Ascending aorta (tissue), 2 donors: Measurements from ENCODE around the gene HIRIP3. TPM values are rescaled to one million over a fixed set of nuclear protein-coding genes. Genes with fewer than 3 reads are reported as not detected.

Experiments used
- DNase-seq, 2 donors: peaks; one replicate each; pipeline ENCODE4 v3.0.0-alpha.2; 2019; ENCODE audit warnings: low spot score in 2 of 2
- H3K27ac ChIP-seq, 2 donors: fragments of 200-600 bp; sonication (generic); one replicate each; pipeline ENCODE4 v1.5.1; 2016 to 2017; ENCODE audit warnings: mild to moderate bottlenecking in 1 of 2
- H3K27me3 ChIP-seq: fragments of 200-600 bp; sonication (generic); one replicate; pipeline ENCODE4 v1.5.1; 2017
- H3K36me3 ChIP-seq, 2 donors: fragments of 200-600 bp; sonication (generic); one replicate each; pipeline ENCODE4 v1.5.1; 2016
- H3K4me1 ChIP-seq, 2 donors: fragments of 200-600 bp; sonication (generic); one replicate each; pipeline ENCODE4 v1.5.1; 2016 to 2017; ENCODE audit warnings: mild to moderate bottlenecking in 1 of 2
- H3K4me3 ChIP-seq, 2 donors: fragments of 200-600 bp; sonication (generic); one replicate each; pipeline ENCODE4 v1.5.1; 2016 to 2017; ENCODE audit warnings: mild to moderate bottlenecking in 1 of 2
- H3K9me3 ChIP-seq, 2 donors: fragments of 200-600 bp; sonication (generic); one replicate each; pipeline ENCODE4 v1.5.1; 2016
- intact Hi-C: fragments of 100-400 bp; cut with DNase I; formaldehyde crosslinking; loops from one replicate; pipeline ENCODE4 v1.15.1; 2023
- total RNA-seq: library from RNA; depleted of rRNA; stranded (reverse); fragments of >200 nt; gene quantifications from one replicate; pipeline ENCODE4 v1.1.0, GENCODE V29; 2016
- TF ChIP-seq, protein P1 (sequence below), 3 experiments: fragments of 200-600 bp in 2 of 3; fragments of 450-650 bp in 1 of 3; sonication (generic) in 2 of 3; IDR thresholded peaks; one replicate each; pipeline ENCODE4 v1.5.1; 2016 to 2019; ENCODE audit warnings: antibody characterized with exemption in 3 of 3, mild to moderate bottlenecking in 1 of 3, moderate library complexity in 1 of 3

HIRIP3 gene
- total RNA-seq, 1 donor from 2014 or later = 2.0 TPM

DNA sequence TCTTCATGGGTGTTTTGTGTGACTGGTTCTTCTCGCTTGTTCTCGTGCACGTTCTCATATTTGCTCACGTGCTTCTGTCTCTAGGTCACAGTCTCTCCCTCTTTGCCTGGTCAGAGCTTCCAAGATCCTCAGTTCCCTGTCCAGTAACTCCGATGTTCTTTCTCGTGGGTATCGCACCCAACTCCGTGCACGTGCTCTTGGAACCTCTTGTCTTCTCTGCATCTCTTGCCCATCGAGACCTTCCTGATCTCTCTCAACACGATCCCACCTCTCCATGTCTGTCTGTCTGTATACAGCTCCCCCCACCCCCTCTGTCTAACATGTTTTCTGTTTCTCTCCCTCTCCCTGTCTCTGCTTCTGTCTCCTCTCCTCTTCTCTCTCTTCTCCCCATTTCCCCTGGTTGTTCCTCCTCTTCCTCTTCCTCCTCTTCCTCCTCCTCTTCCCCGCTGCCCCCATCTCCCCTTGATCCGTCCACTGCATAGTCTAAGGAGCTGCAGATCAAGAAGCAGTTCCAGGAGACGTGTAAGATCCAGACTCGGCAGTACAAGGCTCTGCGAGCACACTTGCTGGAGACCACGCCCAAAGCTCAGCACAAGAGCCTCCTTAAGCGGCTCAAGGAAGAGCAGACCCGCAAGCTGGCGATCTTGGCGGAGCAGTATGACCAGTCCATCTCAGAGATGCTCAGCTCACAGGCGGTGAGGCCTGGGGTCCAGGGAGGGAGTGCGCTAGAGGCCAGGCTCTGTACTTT, 6.1 kb downstream of the HIRIP3 start:
- H3K27me3 ChIP-seq = no peaks in the 10 kb centered on the region
- H3K9me3 ChIP-seq = no peaks in the 10 kb centered on the region
- no peak overlapping the region for H3K4me3 ChIP-seq
- DNase-seq = no peak
- peaks cover 74 to 95% of the 10 kb centered on the region in 2 donors for H3K36me3 ChIP-seq
- intact Hi-C loops = no loop called here
- TF ChIP-seq, protein P1, sequence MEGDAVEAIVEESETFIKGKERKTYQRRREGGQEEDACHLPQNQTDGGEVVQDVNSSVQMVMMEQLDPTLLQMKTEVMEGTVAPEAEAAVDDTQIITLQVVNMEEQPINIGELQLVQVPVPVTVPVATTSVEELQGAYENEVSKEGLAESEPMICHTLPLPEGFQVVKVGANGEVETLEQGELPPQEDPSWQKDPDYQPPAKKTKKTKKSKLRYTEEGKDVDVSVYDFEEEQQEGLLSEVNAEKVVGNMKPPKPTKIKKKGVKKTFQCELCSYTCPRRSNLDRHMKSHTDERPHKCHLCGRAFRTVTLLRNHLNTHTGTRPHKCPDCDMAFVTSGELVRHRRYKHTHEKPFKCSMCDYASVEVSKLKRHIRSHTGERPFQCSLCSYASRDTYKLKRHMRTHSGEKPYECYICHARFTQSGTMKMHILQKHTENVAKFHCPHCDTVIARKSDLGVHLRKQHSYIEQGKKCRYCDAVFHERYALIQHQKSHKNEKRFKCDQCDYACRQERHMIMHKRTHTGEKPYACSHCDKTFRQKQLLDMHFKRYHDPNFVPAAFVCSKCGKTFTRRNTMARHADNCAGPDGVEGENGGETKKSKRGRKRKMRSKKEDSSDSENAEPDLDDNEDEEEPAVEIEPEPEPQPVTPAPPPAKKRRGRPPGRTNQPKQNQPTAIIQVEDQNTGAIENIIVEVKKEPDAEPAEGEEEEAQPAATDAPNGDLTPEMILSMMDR (IDR thresholded peaks at IDR 0.05) = no peak
- H3K4me1 ChIP-seq = no peaks in the 10 kb centered on the region
- no peak overlapping the region for H3K27ac ChIP-seq

DNA sequence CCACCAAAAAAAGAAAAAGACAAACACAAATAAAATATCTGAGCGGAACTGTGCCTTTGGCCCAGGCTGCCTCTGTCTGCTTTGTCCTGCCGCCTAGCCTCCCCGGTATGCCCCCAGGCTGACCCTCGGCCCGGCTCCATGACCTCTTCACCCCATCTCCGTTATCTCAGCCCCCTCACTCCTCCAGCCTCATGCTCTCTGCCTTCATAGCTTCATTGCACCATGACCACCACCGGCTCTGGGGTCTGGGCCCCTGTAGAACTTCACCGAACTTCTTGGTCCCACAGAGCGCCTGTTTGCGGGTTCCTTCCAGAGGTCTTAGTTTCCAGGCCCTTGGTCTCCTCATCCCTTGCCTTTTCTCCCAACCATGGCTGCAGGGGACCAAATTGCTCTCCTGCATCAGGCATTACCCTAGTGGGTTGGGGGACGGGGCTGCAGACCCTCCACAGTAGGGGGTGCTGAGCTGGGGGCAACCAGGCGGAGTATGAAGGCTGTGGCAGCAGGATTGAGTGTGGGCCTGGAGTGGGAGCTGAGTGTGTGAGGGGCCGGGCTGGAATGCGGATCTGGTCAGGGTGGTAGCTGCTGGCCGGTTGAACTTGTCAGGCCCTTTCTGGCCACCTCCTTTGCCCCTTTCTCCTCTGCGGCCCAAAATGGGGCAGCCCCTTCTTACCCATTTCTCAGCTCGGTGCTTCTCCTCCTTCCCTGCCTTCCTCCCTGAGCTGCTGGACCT, 6.9 kb downstream of the HIRIP3 start:
- Histone ChIP-seq H3K4me1 (no peaks in the 10 kb centered on the region), H3K36me3 (peaks cover 82 to 100% of the 10 kb centered on the region in 2 donors), H3K9me3 (no peaks in the 10 kb centered on the region), H3K4me3 (no peak overlapping the region), H3K27ac (no peak overlapping the region), H3K27me3 (no peaks in the 10 kb centered on the region)
- intact Hi-C loops = no loop called here
- TF ChIP-seq, protein P1 (IDR thresholded peaks at IDR 0.05) = no peak
- no peak for DNase-seq

DNA sequence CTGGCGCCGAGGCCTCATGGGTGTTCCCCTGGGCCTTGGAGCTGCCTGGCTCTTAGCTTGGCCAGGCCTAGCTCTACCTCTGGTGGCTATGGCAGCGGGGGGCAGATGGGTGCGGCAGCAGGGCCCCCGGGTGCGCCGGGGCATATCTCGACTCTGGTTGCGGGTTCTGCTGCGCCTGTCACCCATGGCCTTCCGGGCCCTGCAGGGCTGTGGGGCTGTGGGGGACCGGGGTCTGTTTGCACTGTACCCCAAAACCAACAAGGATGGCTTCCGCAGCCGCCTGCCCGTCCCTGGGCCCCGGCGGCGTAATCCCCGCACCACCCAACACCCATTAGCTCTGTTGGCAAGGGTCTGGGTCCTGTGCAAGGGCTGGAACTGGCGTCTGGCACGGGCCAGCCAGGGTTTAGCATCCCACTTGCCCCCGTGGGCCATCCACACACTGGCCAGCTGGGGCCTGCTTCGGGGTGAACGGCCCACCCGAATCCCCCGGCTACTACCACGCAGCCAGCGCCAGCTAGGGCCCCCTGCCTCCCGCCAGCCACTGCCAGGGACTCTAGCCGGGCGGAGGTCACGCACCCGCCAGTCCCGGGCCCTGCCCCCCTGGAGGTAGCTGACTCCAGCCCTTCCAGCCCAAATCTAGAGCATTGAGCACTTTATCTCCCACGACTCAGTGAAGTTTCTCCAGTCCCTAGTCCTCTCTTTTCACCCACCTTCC, 7.9 kb downstream of the HIRIP3 start:
- no peaks in the 10 kb centered on the region for H3K9me3 ChIP-seq
- TF ChIP-seq, protein P1 (IDR thresholded peaks at IDR 0.05) = no peak
- H3K36me3 ChIP-seq = peaks cover 84 to 100% of the 10 kb centered on the region in 2 donors
- no peaks in the 10 kb centered on the region for H3K4me1 ChIP-seq
- intact Hi-C loops = no loop called here
- H3K4me3 ChIP-seq = no peak overlapping the region
- DNase-seq = no peak
- no peaks in the 10 kb centered on the region for H3K27me3 ChIP-seq
- H3K27ac ChIP-seq = no peak overlapping the region

DNA sequence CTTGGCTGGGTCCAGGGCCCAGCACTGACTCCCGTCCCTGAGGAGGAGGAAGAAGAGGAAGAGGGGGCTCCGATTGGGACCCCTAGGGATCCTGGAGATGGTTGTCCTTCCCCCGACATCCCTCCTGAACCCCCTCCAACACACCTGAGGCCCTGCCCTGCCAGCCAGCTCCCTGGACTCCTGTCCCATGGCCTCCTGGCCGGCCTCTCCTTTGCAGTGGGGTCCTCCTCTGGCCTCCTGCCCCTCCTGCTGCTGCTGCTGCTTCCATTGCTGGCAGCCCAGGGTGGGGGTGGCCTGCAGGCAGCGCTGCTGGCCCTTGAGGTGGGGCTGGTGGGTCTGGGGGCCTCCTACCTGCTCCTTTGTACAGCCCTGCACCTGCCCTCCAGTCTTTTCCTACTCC, 8.5 kb downstream of the HIRIP3 start:
- no peak overlapping the region for H3K27ac ChIP-seq
- no peak overlapping the region for H3K4me3 ChIP-seq
- intact Hi-C loops = no loop called here
- no peak for DNase-seq
- no peaks in the 10 kb centered on the region for H3K9me3 ChIP-seq
- H3K4me1 ChIP-seq = no peaks in the 10 kb centered on the region
- peaks cover 86 to 100% of the 10 kb centered on the region in 2 donors for H3K36me3 ChIP-seq
- TF ChIP-seq, protein P1 (IDR thresholded peaks at IDR 0.05) = no peak
- no peaks in the 10 kb centered on the region for H3K27me3 ChIP-seq

DNA sequence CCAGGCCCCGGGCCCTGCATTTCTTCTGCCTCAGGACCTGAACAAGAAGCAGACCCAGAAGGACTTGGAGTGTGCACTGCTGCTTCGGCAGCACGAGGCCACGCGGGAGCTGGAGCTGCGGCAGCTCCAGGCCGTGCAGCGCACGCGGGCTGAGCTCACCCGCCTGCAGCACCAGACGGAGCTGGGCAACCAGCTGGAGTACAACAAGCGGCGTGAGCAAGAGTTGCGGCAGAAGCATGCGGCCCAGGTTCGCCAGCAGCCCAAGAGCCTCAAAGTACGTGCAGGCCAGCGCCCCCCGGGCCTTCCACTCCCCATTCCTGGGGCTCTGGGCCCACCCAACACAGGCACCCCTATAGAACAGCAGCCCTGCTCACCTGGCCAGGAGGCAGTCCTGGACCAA, 9.2 kb downstream of the HIRIP3 start:
- H3K27me3 ChIP-seq = no peaks in the 10 kb centered on the region
- TF ChIP-seq, protein P1 (IDR thresholded peaks at IDR 0.05) = no peak
- H3K27ac ChIP-seq = no peak overlapping the region
- no peaks in the 10 kb centered on the region for H3K9me3 ChIP-seq
- DNase-seq = no peak
- intact Hi-C loops = no loop called here
- no peak overlapping the region for H3K4me3 ChIP-seq
- H3K36me3 ChIP-seq = peaks cover 88 to 100% of the 10 kb centered on the region in 2 donors
- no peaks in the 10 kb centered on the region for H3K4me1 ChIP-seq
